Embryonic facial prominence (tissue), 1 donor: Measurements from ENCODE around the gene AQP1.

Source experiments
- DNase-seq: peaks from one replicate; pipeline ENCODE4 v3.0.0-alpha.2; 2016; ENCODE audit errors: extremely low spot score

Gene AQP1

DNA sequence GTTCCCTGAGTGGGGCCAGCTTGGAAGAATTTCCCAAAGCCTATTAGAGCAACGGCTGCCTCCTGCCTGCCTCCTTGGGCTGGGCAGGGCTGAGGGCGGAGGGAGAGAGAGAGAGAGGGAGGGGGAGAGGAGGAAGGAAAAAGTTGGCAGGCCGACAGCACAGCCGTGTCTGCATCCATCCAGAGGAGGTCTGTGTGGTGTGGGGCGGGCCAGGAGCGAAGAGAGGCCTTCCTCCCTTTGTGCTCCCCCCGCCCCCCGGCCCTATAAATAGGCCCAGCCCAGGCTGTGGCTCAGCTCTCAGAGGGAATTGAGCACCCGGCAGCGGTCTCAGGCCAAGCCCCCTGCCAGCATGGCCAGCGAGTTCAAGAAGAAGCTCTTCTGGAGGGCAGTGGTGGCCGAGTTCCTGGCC, at the start of gene AQP1:
AQP1 (plus strand) TSS at position 293 of the 409 bp plus-strand sequence; CDS start at position 350, 57 bp downstream.
- peak; percentile 54 for DNase-seq

DNA sequence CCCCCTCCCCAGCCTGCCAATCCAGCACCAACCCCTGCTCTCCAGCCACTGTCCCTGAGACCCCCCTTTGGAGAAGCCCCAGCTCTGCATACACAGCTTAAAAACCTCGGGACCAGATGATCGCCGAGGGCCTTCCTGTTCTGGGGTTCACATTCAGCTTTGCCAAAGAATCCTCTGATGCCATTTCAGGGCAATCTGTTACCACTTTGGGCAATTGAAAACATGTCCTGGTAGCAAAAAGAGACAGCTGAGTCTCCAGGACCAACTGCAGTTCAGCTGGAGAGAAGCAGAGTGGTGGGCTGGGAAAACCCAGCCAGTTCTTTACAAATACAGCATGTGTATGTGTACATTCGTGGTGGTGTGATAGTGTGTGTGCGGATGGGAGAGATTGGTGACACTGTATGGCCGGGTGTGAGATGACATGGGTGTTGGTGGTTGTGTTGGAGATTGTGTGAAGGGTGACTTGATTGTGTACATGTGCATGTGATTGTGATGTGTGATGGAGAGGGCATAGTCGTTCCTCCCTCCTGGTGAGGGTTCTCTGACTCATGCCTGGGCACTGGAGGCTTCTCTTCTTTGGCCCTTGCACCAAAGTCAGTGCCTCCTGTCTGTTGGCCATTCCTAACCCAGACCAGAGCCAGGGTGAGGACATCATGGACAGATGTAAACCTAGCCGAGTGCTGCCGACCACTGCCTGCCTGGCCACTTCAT, 48.5 kb upstream of the AQP1 start:
- DNase-seq: peak; percentile 65

DNA sequence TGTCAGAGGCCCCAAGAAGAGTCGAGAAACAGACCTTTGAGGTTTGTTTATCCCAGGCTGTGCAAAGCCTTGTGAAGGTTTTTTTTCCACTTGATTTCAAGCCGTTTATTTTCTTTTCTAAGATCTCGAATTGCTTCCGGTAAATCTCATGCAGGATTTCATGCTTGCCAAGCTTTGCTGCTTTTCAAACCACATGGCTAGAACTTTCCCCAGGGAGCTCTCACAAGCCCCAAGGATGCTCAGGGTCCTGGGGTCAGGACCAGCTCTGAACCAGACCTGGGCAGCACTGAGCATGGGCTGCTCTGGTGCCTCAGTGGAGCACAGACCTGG, 48.0 kb upstream of the AQP1 start:
- no peak for DNase-seq

DNA sequence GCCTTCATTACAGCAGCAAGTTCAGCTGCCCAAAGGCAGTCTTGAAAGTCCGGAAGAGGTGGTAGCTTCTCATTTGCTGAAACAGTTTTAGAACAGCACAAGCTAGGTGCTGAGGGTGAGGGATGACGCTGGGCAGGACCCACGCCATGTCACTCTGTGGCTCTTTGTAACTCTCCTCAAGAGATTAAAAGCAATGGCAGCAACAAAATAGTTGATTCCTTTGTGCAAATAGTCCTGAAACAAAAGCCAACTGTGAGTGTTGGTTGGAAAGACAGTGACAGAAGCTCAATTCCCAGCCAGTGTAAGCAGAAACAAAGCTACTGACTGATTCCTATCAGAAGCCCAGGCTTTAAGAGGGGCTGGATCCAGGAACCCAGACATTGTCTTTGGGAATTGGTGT, 47.6 kb upstream of the AQP1 start:
- no peak for DNase-seq

DNA sequence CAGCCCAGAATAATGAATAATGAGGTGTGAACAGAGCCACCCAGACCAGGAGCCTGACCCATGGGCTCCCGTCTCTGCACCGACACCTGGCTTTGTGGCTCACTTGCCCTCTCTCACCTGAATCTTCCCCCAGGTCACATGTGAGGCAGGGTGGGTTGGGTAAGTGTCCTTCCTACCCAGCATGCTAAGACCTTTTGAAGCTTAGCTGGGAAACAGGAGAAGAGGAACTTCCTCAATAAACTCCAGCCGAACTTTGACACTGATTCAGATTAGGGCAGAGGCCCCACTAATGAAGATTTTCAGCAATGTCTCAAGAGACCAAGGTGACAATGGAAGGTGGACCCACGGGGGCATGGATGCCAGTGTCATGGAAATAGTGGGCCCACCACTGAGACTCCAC, 46.6 kb upstream of the AQP1 start:
- no peak for DNase-seq

DNA sequence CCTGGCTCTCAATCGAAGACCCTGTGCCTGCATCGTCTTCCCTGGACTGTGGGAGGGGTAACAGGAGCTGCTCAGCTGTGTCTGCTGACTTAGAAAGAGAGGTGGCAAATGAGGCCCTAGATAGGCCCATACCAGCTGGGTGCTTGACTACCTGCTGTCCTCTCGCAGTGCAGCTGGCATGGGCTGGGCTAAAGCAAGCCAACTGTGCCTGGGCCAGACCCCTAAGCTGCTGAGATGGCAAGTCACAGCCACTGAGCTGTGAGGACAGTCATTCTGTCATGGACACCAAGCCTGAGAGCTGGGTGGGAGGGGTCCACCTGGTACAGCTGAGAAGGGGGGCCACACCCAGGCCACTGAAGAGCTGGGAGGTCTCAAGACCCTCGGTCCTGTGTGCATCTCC, 45.8 kb upstream of the AQP1 start:
- DNase-seq: no peak

DNA sequence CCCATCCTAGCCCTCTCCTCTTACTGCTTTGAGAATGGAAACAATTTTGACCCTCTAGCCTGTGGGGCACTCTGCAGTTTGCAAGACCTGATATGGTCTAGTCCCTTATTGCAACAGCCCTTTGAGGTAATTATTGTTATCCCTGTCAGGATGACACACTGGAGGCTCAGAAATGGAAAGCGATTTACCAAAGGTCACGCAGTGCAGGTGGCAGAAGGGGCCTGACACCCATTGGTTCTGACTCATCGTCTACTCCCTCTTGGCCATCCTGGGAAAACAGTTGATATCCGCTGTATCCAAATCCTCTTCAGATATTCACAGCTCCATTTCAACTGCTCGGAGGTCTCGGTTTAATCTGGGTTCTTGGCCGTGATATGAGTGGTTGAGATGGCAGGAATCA, 44.7 kb upstream of the AQP1 start:
- no peak for DNase-seq

DNA sequence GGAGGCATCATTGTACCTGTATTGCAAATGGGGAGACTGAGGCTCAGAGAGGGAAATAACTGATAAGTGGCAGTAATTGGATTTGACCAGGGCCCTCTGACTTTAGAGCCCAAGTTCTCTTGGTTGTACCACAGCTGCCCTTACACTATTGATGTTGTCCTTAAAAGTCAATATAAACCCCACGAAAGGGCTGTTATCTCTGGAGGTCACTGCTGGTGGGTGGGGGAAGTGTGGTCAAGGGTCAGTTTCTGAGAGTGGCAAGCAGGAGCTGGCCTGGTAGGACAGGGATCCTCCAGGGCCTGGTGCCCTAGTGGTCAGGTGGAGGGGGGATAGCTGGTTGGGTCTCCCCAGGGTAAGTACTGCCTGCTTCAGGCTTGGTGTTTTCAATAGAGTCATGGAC, 44.2 kb upstream of the AQP1 start:
- DNase-seq: no peak

DNA sequence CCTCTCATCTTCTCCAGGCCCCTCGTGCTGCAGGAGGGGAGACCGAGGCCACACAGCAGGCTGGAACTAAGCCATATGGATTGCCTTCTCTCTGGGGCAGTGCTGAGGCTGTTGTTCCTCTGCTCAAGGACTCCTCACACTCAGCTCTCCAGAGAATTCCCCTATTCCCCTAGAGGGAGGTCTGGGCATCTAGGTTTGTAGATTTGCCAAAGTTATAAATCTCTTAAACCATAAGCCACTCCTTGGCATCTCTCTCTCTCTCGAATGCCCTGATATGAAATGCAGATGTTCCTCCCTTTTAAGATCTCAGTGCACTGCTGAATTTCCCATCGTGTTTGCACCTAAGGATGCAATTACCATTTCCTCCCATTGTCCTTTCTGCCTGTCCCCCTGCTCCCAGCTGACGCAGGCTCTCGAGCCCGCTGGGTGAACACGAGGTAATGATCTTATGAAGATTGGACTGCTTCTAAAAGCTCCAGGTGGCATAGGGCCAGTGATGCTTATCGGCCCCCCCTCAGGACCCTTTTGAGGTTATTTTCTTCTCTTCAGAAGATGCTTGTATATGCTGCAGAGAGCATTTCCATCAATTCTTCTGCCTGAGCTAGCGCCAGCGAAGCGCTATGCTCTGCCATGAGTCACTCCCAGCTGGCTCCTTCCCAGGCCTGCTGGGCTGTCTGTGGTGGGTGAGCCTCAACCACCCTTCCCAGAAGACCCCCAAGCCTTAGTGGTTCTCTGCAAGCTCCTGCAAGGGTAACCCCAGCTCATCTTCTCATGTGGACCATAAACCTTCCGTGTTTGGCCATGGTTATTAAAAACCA, 41.6 kb upstream of the AQP1 start:
- no peak for DNase-seq

DNA sequence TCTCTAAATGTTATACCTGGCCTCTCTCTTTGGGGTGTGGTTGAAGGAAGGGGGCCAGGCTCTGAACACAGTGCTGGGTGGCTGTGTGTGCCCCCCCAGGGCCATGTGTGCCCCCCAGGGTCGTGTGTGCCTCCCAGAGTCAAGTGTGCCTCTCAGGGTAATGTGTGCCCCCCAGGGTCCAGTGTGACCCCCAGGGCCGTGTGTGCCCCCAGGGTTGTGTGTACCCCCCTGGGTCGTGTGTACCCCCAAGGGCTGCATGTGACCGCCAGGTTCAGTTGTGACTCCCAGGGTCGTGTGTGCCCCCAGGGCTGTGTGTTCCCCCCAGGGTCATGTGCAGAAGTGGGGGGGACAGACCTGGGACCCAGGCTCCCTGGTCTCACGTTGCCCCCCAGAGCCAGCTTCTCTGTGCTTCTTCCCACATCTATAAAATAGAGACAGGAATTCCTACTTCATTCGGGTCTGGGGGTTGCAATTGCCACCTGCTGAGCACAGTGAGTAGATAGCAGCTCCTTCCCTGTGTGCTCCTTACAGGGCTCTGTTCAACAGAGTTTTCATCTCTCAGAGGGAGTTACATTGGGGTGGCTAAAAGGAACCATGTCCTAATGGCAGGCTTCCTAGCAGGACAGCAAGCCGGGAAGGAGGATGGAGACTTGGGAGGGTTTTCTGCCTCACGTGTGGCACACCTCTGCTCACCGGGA, 40.7 kb upstream of the AQP1 start:
- no peak for DNase-seq

DNA sequence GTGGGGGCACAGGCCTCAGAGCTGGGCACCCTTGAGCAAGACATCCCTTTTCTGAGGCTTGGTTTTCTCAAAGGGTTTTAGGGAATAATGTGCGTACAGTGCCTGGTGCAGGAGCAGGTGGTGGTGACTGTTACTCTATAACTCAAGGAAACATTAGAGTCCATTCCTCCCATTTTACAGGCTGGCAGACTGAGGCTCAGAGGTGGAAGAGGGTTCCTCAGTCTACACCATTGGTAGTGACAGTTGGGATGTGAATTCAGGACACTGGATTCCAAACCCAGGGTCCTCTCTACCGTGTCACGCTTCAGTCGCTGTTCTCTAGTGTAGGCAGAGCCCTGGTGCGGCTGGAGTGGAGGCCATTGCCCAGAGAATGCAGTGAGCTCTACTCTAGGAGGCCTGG, 40.0 kb upstream of the AQP1 start:
- DNase-seq: no peak

DNA sequence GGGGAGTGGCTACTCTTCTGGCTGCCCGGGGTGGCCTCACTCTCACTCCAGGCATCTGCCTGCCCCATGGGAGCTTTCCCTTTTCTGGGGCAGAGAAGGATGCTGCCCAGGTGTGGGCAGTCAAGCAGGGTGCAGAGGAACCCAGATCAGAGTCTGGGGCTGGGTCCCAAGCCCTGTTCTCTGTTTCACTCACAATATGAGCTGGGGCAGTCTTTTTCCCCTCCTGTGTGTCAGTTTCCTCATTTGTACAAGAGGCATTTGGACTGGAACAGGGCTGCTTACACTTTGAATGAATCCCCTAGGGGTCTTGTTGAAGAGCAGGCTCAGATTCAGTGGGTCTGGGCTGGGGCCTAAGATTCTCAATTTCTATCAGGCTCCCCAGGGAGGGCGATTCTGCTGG, 38.4 kb upstream of the AQP1 start:
- DNase-seq: no peak

DNA sequence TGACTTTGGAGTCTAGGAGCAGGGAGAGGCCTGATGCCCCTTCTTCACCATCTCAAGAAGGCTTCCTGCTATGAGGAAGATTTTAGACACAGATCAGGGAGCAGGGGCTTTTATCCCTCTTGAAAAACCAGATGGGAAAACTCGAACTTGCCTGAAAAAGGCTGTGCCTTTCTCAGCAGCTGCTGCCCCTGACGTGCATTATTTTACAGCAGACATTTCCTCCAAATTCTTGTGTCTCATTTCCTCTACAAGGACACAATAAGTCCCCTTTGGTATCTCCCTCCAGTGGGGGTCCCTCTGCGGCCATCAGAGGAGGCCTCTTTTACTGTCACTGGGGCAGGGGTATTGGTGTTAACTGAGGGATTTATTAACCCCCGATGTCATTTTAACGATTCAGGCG, 38.0 kb upstream of the AQP1 start:
- no peak for DNase-seq

DNA sequence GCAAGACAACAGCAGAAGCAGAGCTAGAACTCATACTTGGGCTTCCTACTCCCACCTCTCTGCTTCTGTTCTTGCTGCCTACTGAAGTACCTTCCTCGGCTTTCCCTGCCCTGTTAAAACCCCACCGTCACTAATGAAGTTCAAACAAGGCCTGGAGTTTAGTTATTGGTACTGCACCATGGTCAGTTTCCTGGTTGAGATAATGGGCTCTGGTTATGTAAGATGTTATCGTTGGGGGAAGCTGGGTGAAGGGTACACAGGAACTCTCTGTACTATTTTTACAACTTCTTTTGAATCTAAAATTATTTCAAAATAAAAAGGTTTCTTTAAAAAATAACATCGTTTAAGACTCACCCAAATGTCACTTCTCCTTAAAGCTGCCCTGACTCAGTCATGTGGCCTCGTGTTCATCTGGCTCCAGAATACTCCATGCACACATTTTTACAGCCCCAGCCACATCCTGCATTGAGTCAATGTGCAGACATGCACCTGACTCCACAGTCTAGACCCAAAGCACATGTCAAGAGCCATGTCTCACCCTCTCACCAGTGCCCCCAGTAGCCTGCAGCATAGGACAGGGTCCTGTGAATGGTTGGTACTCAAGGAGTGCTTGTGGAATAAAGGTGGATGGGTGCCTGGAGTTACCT, 36.9 kb upstream of the AQP1 start:
- DNase-seq: no peak

DNA sequence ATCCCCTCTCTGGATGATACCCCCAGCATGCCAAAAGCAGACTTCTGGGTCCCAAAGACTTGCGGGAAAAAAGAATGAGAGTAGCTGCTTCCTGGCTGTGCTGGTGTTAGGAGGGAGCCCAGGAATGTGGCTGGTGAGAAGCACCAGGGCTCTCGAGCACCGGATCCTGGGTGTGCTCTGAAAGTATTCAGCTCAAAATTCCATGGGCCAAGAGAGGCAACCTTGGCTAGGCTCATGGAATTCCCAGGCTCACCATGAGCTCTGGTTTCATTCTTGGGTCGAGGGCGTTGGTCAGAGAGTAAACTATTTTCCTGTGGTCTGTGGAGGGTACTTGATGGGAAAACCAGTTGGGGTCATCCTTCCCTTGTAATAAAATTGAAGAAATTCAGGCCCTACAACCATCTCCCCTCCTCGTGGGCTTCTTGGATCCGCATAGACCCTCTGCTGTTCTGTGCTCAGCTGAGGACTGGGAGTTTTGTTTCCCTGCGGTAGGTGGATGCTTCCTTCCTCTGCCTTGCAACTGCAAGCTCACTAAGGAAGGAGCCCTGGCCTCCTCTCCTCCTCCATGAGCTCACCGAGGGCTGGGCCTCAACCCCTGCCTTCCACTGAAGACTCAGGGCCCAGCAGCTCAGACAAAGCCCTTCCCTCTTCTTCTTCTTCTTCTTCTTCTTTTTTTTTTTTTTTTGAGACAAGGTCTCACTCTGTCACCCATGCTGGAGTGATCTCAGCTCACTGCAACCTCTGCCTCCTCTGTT, 34.5 kb upstream of the AQP1 start:
- no peak for DNase-seq

DNA sequence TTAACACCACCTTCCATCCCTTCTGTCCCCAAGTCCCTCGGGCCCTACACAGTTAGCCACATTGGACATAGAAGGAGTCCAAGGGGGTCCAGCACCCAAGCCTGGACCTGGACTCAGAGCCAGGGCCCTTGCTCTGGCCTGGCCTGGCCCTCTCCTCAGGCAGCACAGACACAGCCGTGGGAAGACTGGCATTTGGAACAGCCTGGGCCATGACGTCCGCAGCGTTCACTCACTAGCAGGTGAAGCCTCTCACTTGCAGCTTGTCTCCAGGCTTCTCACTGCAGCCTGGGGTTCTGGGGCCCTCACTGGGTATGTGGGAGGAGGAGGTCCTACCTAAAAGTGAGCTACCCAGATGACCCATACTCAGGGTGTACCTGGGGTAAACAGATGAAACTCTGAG, 33.7 kb upstream of the AQP1 start:
- no peak for DNase-seq

DNA sequence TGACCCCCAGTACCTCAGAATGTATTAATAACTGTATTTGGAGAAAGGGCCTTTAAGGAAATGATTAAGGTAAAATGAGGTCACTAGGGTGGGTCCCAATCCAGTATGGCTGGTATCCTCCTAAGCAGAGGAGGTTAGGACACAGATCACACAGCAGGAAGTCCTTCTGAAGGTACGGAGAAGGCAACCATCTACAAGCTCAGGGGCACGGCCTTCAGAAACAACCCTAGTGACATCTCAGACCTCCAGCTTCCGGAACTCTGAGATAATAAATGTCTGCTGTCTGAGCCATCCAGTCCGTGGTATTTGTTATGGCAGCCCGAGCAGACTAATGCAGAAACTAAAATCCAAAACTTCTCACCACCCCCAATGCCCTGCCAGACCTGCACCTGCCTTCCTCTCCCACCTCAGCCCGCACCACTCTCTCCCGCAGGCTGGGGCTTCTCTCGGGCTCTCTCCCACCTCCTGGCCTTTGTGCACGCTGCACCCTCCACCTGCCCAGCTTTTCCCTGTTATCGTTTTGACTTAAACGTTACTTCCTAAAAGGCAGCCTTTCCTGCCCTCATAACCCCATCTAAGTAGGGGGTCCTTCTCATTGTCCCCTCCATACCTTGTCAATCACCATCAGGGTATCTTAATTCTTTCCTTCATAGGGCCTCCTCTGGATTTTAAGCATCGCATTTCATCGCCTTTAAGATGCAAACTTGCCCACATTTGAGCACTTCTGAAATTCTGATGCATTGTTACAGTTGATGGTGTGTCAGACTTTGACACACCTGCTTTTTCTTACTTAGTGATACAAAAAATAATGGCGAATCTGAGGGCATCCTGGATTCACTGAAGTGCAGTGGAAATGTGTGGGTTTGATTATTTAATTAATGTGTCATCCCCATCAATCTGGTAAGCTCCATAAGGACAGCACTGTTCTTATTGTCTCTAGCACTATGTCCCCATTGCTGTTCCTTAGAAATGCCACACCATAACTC, 32.2 kb upstream of the AQP1 start:
- no peak for DNase-seq

DNA sequence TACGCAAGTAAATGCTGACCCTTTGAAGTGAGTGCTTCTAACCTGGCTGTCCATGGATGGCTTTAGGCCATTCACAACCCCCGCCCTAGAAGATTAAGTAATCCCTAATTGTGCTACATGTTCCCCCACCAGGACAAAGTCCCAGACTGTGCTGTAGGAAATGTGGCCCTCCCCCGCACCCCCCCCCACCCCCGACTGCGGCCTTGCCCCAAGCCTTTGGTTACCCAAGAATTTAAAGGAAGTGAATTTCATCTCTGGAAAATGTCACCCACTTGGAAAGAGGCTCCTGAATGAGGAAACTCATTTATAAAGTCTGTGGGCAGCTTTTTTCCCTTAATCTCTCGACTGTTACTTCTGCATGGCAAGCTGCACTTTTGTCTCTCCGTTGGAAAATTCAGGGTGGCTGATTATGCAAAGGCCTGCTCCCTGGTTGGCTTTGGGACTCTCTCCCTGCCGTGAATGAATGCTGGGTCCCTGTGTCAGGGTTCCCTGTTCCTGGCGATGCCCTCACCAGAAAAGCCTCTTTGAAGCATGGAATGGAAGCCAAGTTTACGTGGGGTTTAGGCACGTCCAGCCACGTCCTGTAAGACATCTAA, 31.4 kb upstream of the AQP1 start:
- DNase-seq: no peak

DNA sequence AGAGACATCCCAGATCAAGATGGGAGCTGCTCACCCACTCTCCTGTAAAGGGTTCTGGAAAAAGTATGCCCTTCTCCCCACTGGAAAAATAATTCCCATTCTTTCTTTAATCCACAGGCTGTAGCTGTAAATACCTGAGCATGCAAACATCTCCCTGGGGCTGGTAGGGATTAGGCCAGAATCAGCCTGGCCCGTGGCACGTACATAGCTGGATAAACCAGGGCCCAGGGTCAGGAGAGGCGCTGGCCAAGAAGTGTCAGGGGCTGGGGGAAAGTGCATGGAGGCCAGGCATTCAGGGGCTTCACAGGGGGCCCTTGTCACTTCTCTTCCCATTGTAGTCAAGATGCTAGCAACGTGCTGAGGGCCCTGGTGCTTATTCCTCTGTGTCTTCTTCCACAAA, 30.7 kb upstream of the AQP1 start:
- DNase-seq: no peak

DNA sequence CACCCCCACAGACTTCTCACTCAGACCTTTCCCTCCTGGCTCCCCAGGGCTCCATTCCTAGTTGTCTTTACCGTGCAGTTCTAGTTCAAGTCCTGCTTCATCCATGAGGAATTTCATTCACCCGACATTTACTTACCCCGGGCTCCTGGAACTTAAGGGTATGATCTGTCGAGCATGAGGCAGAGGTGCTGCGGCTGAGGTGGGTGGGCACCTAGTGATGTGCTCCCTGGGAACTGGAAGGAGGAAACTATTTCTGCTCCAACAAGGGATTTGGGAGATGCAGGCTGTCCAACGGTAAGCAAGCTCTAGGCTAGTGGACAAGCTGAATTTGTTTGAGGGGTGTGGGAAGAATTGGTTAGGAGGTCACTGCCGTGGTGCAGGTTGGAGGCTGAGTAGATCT, 30.2 kb upstream of the AQP1 start:
- DNase-seq: no peak
